HG02938 (cell line): ENCODE measurements around the gene PACS1.
"Not testable (repeated sequence)": the region's sequence is repeated elsewhere in the genome, so short reads cannot be mapped to it uniquely, and the experiment has no call there.

ENCODE experiments used
- ATAC-seq: cut with Tn5 transposase; IDR thresholded peaks from one replicate; pipeline ENCODE4 v1.9.1; 2021; ENCODE audit warnings: mild to moderate bottlenecking, moderate library complexity; ENCODE audit not compliant: unreplicated experiment

PACS1 gene

GRCh38 chr11:66072518-66072917, 2.4 kb downstream of the PACS1 start:
- no peak for ATAC-seq

- no peak for ATAC-seq
Measured at GRCh38 chr11:66073669-66074068, 3.6 kb downstream of the PACS1 start.

GRCh38 chr11:66075273-66075672, 5.2 kb downstream of the PACS1 start:
- ATAC-seq, result no peak

GRCh38 chr11:66076561-66076960, 6.5 kb downstream of the PACS1 start:
- no peak for ATAC-seq

- ATAC-seq, result no peak
Measured at GRCh38 chr11:66077927-66078326, 7.9 kb downstream of the PACS1 start.

- not testable (repeated sequence) for ATAC-seq
Measured at GRCh38 chr11:66078949-66079348, 8.9 kb downstream of the PACS1 start.

GRCh38 chr11:66080055-66080817, 10.2 kb downstream of the PACS1 start:
- ATAC-seq, result no peak

GRCh38 chr11:66081505-66081904, 11.4 kb downstream of the PACS1 start:
- ATAC-seq, result no peak

- ATAC-seq, result no peak
Measured at GRCh38 chr11:66082946-66083698, 13.1 kb downstream of the PACS1 start.

GRCh38 chr11:66083767-66084166, 13.7 kb downstream of the PACS1 start:
- ATAC-seq, result no peak

- ATAC-seq, result no peak
Measured at GRCh38 chr11:66084821-66085475, 14.9 kb downstream of the PACS1 start.

GRCh38 chr11:66087148-66087908, 17.3 kb downstream of the PACS1 start:
- ATAC-seq, result no peak

GRCh38 chr11:66089067-66089466, 19.0 kb downstream of the PACS1 start:
- no peak for ATAC-seq

- no peak for ATAC-seq
Measured at GRCh38 chr11:66090288-66090687, 20.2 kb downstream of the PACS1 start.

- ATAC-seq, result not testable (repeated sequence)
Measured at GRCh38 chr11:66092125-66092524, 22.1 kb downstream of the PACS1 start.

GRCh38 chr11:66099746-66100145, 29.7 kb downstream of the PACS1 start:
- ATAC-seq, result not testable (repeated sequence)

- peak; percentile 59 for ATAC-seq
Measured at GRCh38 chr11:66100272-66101065, 30.4 kb downstream of the PACS1 start.

- peak; percentile 24 for ATAC-seq
Measured at GRCh38 chr11:66101066-66101464, 31.0 kb downstream of the PACS1 start.

GRCh38 chr11:66104057-66104638, 34.1 kb downstream of the PACS1 start:
- ATAC-seq, result no peak
